CD4-positive, alpha-beta T cell treated with Interleukin-21 for 1 hour (primary cell): ENCODE results near the gene PLEKHA4.
"Not testable (repeated sequence)": the region's sequence is repeated elsewhere in the genome, so short reads cannot be mapped to it uniquely, and the experiment has no call there.

Experiments used
- DNase-seq: peaks from one replicate; pipeline ENCODE4 v3.0.0-alpha.2; 2020

PLEKHA4 gene

GRCh38 chr19:48859711-48860572 lies 8.5 kb downstream of the PLEKHA4 start:
- DNase-seq = peak; percentile 28

GRCh38 chr19:48858984-48859710 lies 9.3 kb downstream of the PLEKHA4 start:
- DNase-seq = peak; percentile 89

- no peak for DNase-seq
Observed at GRCh38 chr19:48856921-48857320, 11.5 kb downstream of the PLEKHA4 start.

- no peak for DNase-seq
Observed at GRCh38 chr19:48854103-48854502, 14.3 kb downstream of the PLEKHA4 start.

- DNase-seq = no peak
Observed at GRCh38 chr19:48853483-48853882, 14.9 kb downstream of the PLEKHA4 start.

GRCh38 chr19:48852292-48852691 lies 16.1 kb downstream of the PLEKHA4 start:
- DNase-seq = no peak

- not testable (repeated sequence) for DNase-seq
Observed at GRCh38 chr19:48846659-48847058, 21.8 kb downstream of the PLEKHA4 start.

- DNase-seq = no peak
Observed at GRCh38 chr19:48845384-48845783, 23.0 kb downstream of the PLEKHA4 start.

- DNase-seq = no peak
Observed at GRCh38 chr19:48844472-48844871, 23.9 kb downstream of the PLEKHA4 start.

- peak; percentile 69 for DNase-seq
Observed at GRCh38 chr19:48842789-48843162, 25.6 kb downstream of the PLEKHA4 start.

GRCh38 chr19:48841571-48841970 lies 26.8 kb downstream of the PLEKHA4 start:
- no peak for DNase-seq

GRCh38 chr19:48841047-48841446 lies 27.4 kb downstream of the PLEKHA4 start:
- no peak for DNase-seq

- no peak for DNase-seq
Observed at GRCh38 chr19:48837687-48838086, 30.7 kb downstream of the PLEKHA4 start.

- peak; percentile 87 for DNase-seq
Observed at GRCh38 chr19:48837051-48837524, 31.3 kb downstream of the PLEKHA4 start.

- DNase-seq = no peak
Observed at GRCh38 chr19:48836089-48837017, 32.1 kb downstream of the PLEKHA4 start, which contains the start of gene HSD17B14. HSD17B14 (minus strand) TSS chr19:48836491; CDS start chr19:48836411, 80 bp downstream.

GRCh38 chr19:48835734-48836088 lies 32.7 kb downstream of the PLEKHA4 start:
- DNase-seq = peak; percentile 93

- no peak for DNase-seq
Observed at GRCh38 chr19:48833977-48834376, 34.4 kb downstream of the PLEKHA4 start.

- no peak for DNase-seq
Observed at GRCh38 chr19:48833049-48833448, 35.4 kb downstream of the PLEKHA4 start.

- no peak for DNase-seq
Observed at GRCh38 chr19:48830965-48831364, 37.5 kb downstream of the PLEKHA4 start.

- no peak for DNase-seq
Observed at GRCh38 chr19:48830088-48830487, 38.3 kb downstream of the PLEKHA4 start.

- DNase-seq = no peak
Observed at GRCh38 chr19:48826606-48827020, 41.8 kb downstream of the PLEKHA4 start.

- DNase-seq = no peak
Observed at GRCh38 chr19:48822514-48822913, 45.9 kb downstream of the PLEKHA4 start.

GRCh38 chr19:48821633-48822032 lies 46.8 kb downstream of the PLEKHA4 start:
- DNase-seq = no peak
